HG02970 (cell line): ENCODE data around the gene NFXL1.
"Not testable (repeated sequence)": the region's sequence is repeated elsewhere in the genome, so short reads cannot be mapped to it uniquely, and the experiment has no call there.

ENCODE experiments used
- ATAC-seq: cut with Tn5 transposase; IDR thresholded peaks from one replicate; pipeline ENCODE4 v1.9.1; 2021; ENCODE audit warnings: mild to moderate bottlenecking, moderate library complexity, moderate number of reproducible peaks; ENCODE audit not compliant: unreplicated experiment, low FRiP score

The NFXL1 gene

GRCh38 chr4:47914220-47914925 is at the start of gene NFXL1:
Gene NFXL1, minus strand, starts transcription at chr4:47914583. Its CDS starts 380 bp downstream, at chr4:47914203.
- peak; percentile 98 for ATAC-seq

DNA sequence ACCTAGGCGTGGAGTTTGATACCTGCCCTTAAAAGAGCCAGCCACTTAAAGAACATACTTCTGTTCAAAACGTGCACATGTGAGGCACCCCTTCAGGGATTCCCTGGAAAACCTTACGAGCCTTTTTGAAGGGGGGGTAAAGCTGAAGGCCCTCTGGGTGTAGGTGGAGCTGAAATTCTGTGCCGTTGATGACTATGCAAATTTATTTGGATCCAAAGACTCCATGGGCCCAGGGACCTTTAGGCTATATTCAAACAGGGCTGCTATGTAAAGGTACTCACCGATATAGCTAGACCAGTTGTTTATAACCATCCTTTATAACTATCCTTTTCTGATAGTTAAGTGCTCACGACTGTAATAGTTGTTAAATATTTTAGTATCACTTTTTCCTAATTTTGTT is 40.3 kb upstream of the NFXL1 start:
- no peak for ATAC-seq

DNA sequence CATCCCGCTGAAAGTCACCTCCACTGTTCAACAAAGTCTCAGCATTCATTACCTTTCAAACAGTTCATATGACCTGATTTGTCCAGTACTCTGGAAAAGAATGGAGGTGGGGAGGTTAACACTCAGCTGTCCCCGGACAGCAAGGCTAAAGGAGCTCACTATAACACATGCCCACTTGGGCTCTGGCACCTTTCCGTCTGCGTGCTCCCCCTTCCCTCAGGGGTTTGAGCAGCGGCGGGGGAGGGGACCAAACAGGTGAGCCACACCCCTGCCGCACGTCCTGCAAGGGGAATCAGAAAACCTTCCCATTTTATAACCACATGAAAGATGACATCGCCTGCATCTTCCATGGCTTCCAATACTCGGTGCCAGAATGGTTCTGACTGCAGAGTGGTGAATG is 39.9 kb upstream of the NFXL1 start:
- ATAC-seq, result no peak

DNA sequence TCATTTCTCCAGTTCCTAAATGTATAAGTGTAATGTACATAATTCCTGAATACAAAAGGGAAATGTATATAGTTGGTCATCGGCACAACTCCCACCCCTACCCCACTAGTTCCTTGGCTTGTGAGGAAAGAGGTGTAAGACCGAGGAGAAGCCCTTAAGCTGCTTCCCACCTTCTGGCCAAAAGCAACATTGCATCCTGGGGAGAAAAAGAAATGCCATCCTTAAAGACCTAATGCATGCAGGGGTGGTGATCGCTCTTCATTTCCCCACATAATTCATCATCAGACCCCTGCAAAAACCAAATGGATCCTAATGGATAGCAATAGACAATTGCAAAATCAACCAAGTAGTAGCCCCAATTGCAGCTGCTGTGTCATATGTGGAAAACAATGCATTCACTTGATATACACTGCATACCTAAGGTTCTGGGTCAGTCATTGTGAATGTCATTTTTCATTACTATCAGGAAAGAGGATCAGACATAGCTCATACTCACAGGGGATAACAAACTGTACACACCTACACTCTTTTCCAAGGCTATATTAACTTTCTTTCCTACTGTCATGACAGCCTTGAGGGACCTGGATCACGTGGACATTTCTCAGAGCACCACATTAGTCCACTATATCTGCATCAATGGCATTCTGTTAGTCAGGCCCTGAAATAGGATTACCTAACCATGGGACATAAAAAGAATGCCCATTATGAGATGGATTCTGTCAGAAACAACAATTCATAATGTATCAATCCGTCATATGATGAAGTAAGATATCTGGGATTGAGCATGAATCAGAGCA is 31.7 kb upstream of the NFXL1 start:
- no peak for ATAC-seq

DNA sequence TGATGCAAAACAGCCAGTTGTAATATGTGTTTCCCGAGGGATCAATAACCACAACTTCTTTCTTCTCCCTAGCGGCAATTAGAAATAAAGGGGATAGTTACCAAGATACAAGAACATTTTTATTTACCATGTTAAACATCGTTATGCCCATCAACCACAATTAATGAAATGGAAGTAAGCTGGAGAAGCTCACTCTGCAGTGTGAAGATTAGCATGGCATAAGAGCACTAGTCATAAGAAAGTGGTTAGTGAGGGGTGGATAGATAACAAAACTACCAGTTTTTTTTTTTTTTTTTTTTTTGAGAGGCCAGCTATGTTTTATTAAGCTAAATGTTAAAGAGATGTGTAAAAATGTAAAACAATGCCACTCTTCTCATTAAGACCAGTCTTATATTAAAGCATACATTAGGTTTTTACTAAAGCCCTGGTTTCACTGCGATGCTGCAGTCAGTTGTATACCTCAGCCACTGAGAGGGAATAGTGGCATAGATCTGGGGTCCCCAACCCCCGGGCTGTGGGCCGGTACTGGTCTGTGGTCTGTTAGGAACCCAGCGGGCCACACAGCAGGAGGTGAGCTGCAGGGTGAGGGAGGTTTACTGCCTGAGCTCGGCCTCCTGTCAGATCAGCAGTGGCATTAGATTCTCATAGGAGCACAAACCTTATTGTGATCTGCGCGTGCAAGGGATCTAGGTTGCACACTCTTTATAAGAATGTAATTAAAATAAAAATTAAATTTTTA is 27.9 kb upstream of the NFXL1 start:
- ATAC-seq, result no peak

GRCh38 chr4:47939456-47939855 is 25.1 kb upstream of the NFXL1 start:
- no peak for ATAC-seq

GRCh38 chr4:47936336-47936735 is 22.0 kb upstream of the NFXL1 start:
- no peak for ATAC-seq

DNA sequence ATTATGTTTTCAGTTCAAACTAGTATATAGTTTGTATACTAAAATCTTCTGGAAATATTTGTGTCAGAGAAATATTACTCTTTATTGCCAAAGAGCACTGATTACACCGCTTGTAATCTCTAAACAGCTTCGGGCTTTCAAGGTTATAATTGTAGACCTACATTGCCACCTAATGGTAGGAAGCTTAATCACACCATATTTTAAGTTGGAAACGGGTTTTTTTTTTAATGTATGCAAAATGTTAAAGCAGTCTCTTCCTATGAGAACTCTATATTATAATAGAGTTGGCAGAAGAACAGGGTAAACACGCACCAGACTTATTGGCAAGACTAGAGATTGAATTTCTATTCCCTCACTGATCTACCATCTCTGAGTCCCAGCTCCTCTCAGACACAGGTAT is 19.5 kb upstream of the NFXL1 start:
- no peak for ATAC-seq

DNA sequence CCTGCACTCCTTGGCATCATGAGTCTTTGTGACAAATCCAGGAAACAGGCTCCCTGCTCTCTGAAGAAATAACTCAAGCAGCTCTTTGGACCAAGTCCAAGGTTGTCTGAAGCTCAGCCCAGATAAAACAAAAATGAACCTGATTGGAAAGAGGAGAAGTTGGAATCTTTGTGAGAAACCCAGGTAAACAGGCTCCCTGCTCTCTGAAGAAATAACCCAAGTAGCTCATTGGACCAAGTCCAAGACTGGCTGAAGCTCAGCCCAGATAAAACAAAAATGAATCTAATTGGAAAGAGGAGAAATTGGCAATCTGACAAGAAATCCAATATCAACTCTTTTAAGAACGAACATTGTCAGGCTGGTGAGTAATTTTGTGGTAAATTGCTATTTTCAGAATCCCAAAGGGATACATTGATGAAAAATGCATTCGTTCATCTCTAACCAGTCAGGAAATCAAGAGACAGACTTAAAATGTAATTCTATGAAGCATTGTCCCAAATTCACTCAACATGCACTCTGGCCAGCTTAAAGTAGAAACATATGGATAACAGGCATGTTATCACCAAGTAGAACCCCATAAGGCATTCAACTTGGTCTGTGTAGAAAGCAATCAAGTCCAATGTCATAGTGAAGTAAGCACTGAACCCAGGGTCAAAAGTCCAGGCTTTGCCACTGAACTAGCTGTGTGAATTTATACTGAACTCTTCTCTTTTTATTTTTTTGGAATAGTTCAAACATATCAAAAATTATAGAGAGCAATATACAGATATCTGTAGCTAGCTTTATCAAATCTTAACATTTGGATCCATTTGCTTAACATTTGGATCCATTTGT is 16.8 kb upstream of the NFXL1 start:
- no peak for ATAC-seq

GRCh38 chr4:47929682-47930201 is 15.4 kb upstream of the NFXL1 start:
- no peak for ATAC-seq

DNA sequence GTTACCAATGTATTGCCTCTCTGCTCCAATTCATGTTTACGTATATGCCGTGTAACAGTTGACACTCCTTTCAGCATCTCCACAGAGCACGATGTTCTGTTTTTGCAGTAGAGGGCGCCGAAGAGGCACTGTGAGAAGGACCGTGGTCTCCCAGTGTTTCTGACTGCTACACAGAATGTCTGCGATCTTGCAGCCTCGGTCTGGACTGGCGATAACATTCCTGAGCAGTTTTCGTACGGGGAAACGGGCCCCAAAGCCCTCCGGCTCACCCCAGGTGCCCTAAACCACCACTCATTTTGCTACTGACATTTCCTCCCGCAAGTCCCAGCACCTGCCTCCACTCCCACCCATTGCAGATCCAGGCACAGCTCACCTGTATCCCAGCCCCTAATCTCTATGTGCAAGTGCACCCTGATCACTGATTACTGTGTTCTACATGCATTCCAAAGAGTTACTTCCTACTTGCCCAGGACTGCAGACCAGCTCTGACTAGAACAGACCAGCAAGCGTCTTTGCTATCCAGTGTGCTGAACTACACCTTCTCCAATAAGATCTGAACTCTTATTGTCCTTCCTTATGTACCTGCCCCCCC is 12.4 kb upstream of the NFXL1 start:
- peak; percentile 71 for ATAC-seq

DNA sequence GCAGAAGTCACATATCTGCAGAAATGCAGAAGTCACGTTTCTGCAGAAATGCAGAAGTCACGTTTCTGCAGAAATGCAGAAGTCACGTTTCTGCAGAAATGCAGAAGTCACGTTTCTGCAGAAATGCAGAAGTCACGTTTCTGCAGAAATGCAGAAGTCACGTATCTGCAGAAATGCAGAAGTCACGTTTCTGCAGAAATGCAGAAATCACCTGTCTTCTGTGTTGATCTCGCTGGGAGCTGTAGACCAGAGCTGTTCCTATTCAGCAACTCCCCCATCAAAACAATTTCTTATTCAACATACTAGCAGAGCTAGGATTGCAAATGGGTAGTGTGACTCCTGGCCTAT is 8.9 kb upstream of the NFXL1 start:
- not testable (repeated sequence) for ATAC-seq

GRCh38 chr4:47922436-47923260 is 8.3 kb upstream of the NFXL1 start:
- ATAC-seq, result not testable (repeated sequence)

GRCh38 chr4:47917163-47917562 is 2.8 kb upstream of the NFXL1 start:
- ATAC-seq, result not testable (repeated sequence)

- ATAC-seq, result no peak
These were observed 995 bp upstream of the NFXL1 start for GRCh38 chr4:47915378-47915777.

- no peak for ATAC-seq
These were observed 499 bp upstream of the NFXL1 start for GRCh38 chr4:47914926-47915237.

- peak; percentile 21 for ATAC-seq
These were observed 543 bp downstream of the NFXL1 start for GRCh38 chr4:47913861-47914219.

DNA sequence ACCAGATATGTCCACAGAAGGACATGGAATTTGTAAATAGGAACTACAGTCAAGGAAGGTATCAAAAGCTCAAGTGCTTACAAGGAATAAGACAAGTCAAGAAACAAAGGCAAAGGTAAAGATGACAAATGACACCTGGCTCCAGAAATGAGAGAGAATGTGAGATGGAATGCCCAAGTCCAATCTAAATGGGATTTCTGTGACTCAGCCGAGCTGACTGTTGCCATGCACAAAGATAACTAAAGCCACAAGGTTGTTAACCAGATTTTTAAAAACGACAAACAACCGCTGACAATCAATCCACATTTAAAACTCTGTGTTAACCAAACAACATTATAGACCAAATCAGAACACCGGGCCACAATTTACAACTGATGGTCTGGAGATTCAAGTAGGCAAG is 1.1 kb downstream of the NFXL1 start:
- no peak for ATAC-seq

- no peak for ATAC-seq
These were observed 7.2 kb downstream of the NFXL1 start for GRCh38 chr4:47907089-47907646.
